HG02884 (cell line): ENCODE data around the gene OBP2A.
"Not testable (repeated sequence)": the region's sequence is repeated elsewhere in the genome, so short reads cannot be mapped to it uniquely, and the experiment has no call there.

Source experiments
- ATAC-seq: cut with Tn5 transposase; IDR thresholded peaks from one replicate; pipeline ENCODE4 v1.9.1; 2021; ENCODE audit warnings: mild to moderate bottlenecking, moderate library complexity; ENCODE audit not compliant: unreplicated experiment

The OBP2A gene

GRCh38 chr9:135545646-135546176, at the start of gene OBP2A:
OBP2A (plus strand) TSS chr9:135546126; CDS start chr9:135546181, 55 bp downstream.
- not testable (repeated sequence) for ATAC-seq

GRCh38 chr9:135498381-135499126, 47.4 kb upstream of the OBP2A start:
- no peak for ATAC-seq

- ATAC-seq: peak; percentile 40
These were observed 46.4 kb upstream of the OBP2A start for GRCh38 chr9:135499326-135500070.

GRCh38 chr9:135500071-135500524, 45.8 kb upstream of the OBP2A start:
- ATAC-seq: no peak

- ATAC-seq: peak; percentile 79
These were observed 45.2 kb upstream of the OBP2A start, which contains the start of gene MRPS2 for GRCh38 chr9:135500525-135501260. MRPS2 (plus strand) TSS chr9:135500682; CDS start chr9:135500711, 29 bp downstream.

GRCh38 chr9:135501261-135502167, 44.4 kb upstream of the OBP2A start:
- ATAC-seq: peak; percentile 51

GRCh38 chr9:135502168-135502872, 43.6 kb upstream of the OBP2A start:
- no peak for ATAC-seq

- ATAC-seq: no peak
These were observed 43.0 kb upstream of the OBP2A start for GRCh38 chr9:135502873-135503321.

- no peak for ATAC-seq
These were observed 42.3 kb upstream of the OBP2A start for GRCh38 chr9:135503371-135504261.

- no peak for ATAC-seq
These were observed 41.4 kb upstream of the OBP2A start for GRCh38 chr9:135504262-135505243.

GRCh38 chr9:135505406-135506187, 40.3 kb upstream of the OBP2A start:
- ATAC-seq: no peak

GRCh38 chr9:135506327-135507103, 39.4 kb upstream of the OBP2A start:
- no peak for ATAC-seq

GRCh38 chr9:135507104-135508035, 38.6 kb upstream of the OBP2A start:
- ATAC-seq: no peak

- no peak for ATAC-seq
These were observed 37.6 kb upstream of the OBP2A start for GRCh38 chr9:135508211-135508820.
